NCI-H1436 treated with DMSO at 0.1 percent for 48 hours (cell line): Measurements from ENCODE around the gene BCAS1.

Source experiments
- DNase-seq: peaks from one replicate; lab custom pipeline; 2025; lab: John Stamatoyannopoulos, UW

The BCAS1 gene

GRCh38 chr20:53959911-53960578 lies 110.3 kb downstream of the BCAS1 start:
- no peak for DNase-seq

GRCh38 chr20:53958260-53958659 lies 112.1 kb downstream of the BCAS1 start:
- DNase-seq = no peak

DNA sequence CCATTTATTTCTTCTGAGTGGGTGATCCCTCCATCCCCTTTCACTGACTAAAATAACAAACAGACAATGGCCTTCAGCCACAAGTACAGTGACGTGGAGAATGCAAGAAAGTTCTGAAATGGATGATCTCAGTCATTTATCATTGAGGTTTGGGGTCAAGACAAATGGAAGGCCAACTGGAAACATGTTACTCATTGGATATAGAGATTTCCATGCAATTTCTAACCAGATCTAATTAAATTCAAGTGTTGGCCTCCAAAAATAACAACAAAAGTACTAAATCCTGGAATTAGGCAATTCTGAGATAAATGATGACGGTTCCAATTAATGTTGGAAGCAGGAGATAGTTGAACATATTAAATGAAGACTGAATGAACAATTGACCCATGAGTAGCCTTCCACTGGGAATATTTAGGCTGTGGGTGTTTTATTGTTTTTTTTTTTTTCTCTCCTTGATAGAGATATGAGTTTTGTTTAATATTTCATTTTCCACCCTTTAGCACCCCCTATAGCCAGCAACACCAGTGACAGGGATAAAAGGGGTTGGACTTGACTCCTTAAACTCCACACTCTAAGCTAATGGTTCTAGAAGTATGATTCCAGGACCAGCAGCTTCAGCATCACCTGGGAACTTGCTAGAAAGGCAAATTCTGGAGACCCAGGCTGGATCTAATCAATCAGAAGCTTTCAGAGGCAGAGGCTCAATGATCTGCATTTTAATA lies 112.8 kb downstream of the BCAS1 start:
- no peak for DNase-seq

DNA sequence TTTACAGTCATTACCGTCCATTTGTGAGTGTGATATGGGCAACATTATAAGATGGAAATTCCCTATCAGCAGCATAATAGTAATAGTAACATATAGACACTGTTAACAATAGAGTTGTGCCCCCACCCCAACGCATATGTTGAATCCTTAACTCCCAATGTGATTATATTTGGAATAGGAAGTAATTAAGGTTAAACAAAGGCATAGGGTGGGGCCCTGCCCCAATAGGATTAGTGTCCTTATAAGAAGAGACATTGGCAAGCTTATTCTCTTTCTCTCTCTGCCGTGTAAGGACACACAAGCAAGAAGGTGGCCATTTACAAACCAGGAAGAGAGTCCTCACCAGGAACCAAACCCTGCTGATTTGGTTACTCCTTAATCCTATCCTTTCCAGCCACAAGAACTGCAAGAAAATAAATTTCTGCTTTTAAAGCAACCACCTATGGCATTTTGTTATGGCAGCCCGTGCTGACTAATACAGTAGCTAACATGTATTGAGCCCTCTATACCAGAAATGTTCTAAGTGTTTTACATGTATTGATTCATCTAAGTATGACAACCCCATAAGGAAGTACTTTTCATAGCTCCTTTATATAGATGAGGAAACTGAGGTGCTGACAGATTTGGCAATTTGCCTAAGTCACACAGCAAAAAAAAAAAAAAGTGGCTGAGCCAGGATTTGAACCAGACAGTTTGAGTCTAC lies 114.2 kb downstream of the BCAS1 start:
- no peak for DNase-seq

DNA sequence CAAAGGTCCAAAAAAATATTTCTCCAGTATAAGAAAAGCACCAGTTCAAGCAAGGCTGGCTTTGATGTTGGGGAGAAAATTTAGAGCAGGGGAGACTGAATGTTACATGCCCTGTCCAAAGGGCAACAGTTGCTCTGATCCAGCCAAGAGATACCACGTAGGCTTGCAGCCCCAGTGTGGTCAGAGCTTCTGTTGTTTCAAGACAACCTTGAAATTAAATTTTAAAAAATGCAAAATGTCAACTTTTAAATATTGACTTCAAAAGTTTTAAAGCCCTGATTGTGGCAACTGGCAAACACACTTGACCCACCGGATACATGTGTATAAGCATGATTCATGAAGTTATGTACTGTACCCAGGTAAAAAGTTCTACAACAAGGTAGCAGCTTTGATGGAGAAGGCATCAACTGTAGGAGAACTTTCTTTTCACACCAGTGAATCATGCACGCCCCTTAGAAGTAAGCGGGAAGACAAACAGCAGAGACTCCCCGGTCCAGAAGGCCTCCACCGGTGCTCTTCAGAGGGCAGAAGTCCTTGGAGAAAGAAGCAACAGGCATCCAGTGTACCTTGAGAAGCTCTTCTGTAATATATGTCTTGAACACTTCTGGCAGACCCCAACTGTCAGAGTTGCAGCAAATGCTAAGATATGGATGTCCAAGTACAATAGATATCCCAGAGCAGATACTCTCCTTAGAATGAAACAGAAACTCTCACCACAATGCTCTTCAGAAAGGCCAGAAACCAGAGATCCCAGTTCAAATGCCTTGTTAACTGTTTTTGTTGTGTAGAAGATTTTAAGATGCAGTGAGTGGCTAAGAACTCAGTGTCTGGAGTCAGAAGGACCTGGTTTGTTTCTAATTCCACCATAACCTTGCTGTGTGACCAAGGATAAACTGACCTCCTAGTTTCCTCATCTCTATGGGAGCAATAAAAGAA lies 115.4 kb downstream of the BCAS1 start:
- no peak for DNase-seq

DNA sequence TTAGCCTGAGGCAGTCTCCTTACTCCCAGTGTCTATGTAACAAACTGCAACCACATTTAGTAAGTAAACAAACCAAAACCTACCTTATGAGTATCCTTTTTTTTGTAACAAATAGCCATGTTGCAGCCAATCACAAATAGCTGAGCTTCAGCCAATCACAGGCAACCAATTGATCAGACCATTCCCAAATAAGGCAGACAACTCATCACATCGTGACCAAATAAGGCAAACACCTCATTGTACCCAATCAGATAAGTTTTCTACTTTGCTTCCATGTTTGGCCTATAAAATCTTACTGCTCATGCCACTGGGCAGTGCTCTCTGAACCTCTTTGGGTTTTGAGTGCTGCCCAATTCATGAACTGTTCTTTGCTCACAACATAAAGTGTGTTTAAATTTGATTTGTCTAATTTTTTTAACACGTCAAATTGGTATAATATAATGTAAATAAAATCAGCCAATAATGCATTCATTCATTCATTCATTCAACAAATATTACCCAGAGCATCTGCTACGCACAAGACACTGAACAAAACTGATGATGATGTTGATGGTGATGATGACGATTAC lies 117.8 kb downstream of the BCAS1 start:
- no peak for DNase-seq

DNA sequence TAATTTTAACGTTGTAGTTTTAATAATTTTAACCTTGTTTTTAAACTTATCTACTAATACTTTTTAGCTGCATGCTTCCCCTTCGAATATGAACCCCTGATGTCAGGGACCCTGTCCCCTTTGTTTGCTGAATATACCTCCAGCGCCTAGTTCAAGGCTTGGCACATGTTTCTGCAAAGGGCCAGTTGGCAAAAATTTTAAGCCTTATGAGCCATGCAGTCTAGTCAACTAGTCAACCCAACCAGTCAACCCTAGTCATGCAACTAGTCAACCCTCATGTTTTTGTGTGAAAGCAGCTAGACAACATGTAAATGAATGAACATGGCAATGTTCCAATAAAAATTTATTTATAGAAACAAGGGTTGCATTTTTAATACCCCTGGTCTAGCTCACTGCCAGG lies 119.8 kb downstream of the BCAS1 start:
- DNase-seq = no peak

DNA sequence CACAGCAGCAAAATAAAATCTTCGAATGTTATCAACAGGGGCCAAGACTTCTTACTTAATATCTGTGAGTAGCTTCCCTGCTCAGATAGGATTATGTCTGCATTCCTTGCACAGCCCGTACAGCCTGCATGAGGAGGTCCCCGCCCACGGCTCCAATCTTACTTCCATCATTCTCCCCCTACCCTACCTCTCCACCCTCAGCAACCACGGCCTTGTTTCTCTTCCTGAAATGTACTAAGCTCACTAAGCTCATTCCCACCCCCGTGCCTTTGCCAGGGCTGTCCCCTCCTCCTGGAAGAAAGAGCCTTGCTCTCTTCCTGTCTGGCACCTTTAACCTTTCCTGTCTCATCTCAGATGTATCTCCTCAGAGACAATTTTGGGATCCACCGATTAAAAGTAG lies 120.4 kb downstream of the BCAS1 start:
- DNase-seq = no peak

DNA sequence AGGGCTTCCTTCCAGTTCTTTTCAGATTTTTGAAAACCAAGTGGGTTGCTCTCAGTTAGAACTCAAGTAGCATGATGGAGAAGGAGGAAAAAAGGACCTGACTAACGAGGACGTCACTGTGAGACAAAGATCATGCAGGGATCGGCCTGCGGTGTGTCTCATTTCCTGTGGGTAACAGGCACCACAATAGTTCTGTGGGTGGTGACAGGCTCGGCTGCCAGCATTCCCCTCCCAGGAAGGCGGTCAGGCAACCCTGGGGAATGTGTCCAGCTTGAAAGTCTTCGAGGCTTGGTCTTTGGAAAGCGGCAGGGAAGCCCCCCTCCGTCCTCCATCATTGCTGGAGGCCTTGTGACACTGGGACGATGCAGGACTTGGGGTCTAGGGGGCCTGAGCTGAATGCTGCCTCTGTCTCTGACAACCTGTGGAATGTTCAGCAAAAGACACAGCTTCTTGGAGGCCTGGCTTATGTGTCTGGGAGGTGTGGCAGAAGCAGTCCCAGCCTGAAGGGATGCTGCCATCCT lies 121.0 kb downstream of the BCAS1 start:
- DNase-seq = no peak

- no peak for DNase-seq
These were observed 121.7 kb downstream of the BCAS1 start for GRCh38 chr20:53948383-53949318.

DNA sequence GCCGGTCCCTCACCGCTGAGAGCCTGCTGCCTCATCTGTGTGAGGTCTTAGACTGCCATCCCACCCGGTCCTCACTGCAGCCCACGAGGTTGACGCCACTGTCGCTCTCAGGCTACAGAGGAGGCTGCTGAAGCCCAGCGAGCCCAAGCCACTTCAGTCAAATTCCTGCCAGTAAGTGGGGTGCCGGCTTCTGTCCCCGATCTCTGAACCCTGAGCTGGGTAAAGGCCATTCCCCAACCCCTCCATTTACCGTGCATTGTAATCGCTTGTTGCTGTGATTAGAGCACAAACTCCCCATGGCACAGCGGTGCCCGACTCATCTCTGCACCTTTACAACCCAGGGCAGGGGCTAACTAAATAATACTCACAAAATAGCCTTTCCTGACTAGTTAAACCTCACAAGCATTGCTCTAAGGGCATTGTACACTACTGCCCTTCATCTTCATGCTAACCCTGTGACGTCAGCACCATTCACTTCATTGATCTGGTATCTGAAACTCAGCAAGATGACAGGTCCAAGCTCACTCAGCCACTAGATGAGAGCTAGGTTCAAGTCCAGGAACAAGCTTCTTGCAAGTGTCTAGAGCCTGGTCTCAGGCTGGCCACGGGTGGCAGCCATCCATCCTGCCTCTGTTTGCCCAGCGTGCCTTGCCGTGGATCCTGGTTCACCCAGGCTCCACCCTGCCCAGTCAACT lies 122.7 kb downstream of the BCAS1 start:
- no peak for DNase-seq

DNA sequence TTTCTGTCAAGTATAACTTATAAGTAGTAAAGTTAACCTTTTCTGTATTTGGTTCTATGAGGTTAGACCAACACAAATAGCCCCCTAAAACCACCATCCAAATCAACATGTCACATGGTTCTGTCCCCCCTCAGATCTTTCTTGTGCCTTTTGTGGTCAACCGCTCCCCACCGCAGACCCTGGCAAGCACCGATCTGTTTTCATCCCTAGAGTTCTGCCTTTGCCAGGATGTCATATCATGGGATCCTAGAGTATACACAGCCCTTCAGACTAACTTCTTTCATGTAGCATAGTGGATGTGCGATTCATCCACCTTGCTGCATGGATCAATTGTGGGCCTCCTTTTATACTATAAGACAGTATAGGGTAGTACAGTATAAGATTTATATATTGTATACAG lies 124.3 kb downstream of the BCAS1 start:
- DNase-seq = no peak

DNA sequence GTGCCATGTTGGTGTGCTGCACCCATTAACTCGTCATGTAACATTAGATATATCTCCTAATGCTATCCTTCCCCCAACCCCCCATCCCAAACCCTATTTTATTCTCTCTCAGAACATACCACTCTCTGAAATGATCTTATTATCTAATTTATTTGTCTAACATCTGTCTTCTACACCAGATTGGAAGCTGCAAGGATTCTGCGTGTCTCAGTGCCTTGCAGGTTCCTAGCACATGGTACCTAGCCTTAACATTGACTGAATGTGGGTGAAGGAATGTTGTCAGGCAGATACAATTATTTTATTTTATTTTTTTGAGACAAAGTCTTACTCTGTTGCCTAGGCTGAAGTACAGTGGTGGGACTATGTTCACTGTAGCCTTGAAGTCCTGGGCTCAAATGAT lies 124.9 kb downstream of the BCAS1 start:
- DNase-seq = no peak

- no peak for DNase-seq
These were observed 125.6 kb downstream of the BCAS1 start for GRCh38 chr20:53944796-53945195.

- no peak for DNase-seq
These were observed 126.7 kb downstream of the BCAS1 start for GRCh38 chr20:53943522-53944291.

DNA sequence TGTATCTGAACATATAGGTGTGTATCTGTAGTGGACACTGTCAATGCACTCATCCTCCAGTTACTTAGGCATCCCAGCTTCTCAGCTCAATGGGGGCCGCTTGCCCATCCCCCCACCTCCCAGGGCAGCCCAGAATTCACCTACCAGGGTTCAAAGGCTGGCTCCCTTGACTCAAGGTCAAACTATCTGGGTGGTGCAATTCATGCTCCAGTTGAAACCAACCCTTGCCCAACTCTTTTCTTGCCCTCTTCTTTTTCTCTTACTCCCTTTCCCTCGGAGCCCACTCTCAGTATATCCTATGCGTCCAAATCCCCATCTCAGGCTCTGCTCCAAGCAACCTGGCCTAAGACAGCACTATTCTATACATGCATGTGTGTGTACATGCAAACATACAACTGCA lies 127.4 kb downstream of the BCAS1 start:
- DNase-seq = no peak

DNA sequence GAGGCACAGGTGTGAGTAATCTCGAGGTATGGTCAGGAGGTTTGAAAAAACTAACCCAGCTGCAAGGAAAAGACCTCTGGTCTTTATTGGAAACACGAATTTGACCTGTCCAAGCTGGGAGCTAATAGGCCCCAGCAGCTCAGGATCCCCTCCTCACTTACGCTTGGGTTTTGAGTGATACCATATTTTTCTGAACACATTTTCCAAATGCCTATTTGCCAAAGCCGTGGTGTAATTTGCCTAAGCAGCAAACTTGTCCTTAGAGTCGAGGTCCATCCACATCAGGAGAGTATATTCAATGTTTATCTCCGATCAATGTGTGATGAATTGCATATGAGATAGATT lies 128.0 kb downstream of the BCAS1 start:
- DNase-seq = no peak

GRCh38 chr20:53941680-53942471 lies 128.5 kb downstream of the BCAS1 start:
- no peak for DNase-seq
